ENCODE results near the gene CPSF3.
"Not testable (repeated sequence)": the region's sequence is repeated elsewhere in the genome, so short reads cannot be mapped to it uniquely, and the experiment has no call there.

The CPSF3 gene

GRCh38 chr2:9471206-9471605 is 47.8 kb downstream of the CPSF3 start:
- DNase-seq = no peak

- no peak for DNase-seq
Measured at GRCh38 chr2:9472511-9472910, 49.1 kb downstream of the CPSF3 start.

GRCh38 chr2:9473308-9473984 is 50.0 kb downstream of the CPSF3 start:
- DNase-seq = no peak

- peak; percentile 58 to 79 (median 71) for DNase-seq
Measured at GRCh38 chr2:9473985-9474360, 50.5 kb downstream of the CPSF3 start.

- DNase-seq = peak; percentile 83 to 93 (median 89)
Measured at GRCh38 chr2:9474361-9475057, 51.1 kb downstream of the CPSF3 start, which contains the start of gene IAH1. TSS of gene IAH1 (plus strand) at chr2:9474551. CDS start at chr2:9474567, 16 bp downstream.

- DNase-seq = no peak
Measured at GRCh38 chr2:9477914-9478313, 54.5 kb downstream of the CPSF3 start.

GRCh38 chr2:9478526-9478925 is 55.1 kb downstream of the CPSF3 start:
- no peak for DNase-seq

- no peak for DNase-seq
Measured at GRCh38 chr2:9480157-9480556, 56.7 kb downstream of the CPSF3 start.

- DNase-seq = no peak
Measured at GRCh38 chr2:9483107-9483506, 59.7 kb downstream of the CPSF3 start.

GRCh38 chr2:9484533-9484932 is 61.1 kb downstream of the CPSF3 start:
- no peak for DNase-seq

GRCh38 chr2:9488583-9489547 is 65.4 kb downstream of the CPSF3 start:
- DNase-seq = no peak

GRCh38 chr2:9490789-9491188 is 67.3 kb downstream of the CPSF3 start:
- DNase-seq = no peak

- DNase-seq = no peak
Measured at GRCh38 chr2:9492927-9493326, 69.5 kb downstream of the CPSF3 start.

GRCh38 chr2:9493478-9493877 is 70.0 kb downstream of the CPSF3 start:
- no peak for DNase-seq

GRCh38 chr2:9494081-9494480 is 70.6 kb downstream of the CPSF3 start:
- no peak for DNase-seq

- DNase-seq = no peak
Measured at GRCh38 chr2:9497017-9497416, 73.6 kb downstream of the CPSF3 start.

- DNase-seq = no peak
Measured at GRCh38 chr2:9498210-9498609, 74.8 kb downstream of the CPSF3 start.

- DNase-seq = peak; percentile 24 to 60 (median 40)
Measured at GRCh38 chr2:9508931-9509330, 85.5 kb downstream of the CPSF3 start.

GRCh38 chr2:9513946-9514345 is 90.5 kb downstream of the CPSF3 start:
- not testable (repeated sequence) for DNase-seq

GRCh38 chr2:9517118-9517782 is 93.8 kb downstream of the CPSF3 start:
- DNase-seq = no peak

- no peak for DNase-seq
Measured at GRCh38 chr2:9518163-9518562, 94.7 kb downstream of the CPSF3 start.

- no peak for DNase-seq
Measured at GRCh38 chr2:9518780-9519179, 95.3 kb downstream of the CPSF3 start.

- DNase-seq = peak in 3 of 4 experiments; percentile 16 to 37 (median 37)
Measured at GRCh38 chr2:9519250-9519649, 95.8 kb downstream of the CPSF3 start.
